Mammary microvascular endothelial cell (primary cell): ENCODE results near the gene COQ2. TPM values are rescaled to one million over a fixed set of nuclear protein-coding genes. Genes with fewer than 3 reads are reported as not detected.

Experiments
- total RNA-seq: library from RNA; depleted of rRNA; stranded (reverse); fragments of >200 nt; gene quantifications from 2 replicates; pipeline ENCODE4 v1.2.3, GENCODE V29; 2015

Gene COQ2
- total RNA-seq, result 21.7 and 28.7 TPM in 2 replicates

GRCh38 chr4:83284193-83285054, at the start of gene COQ2:
TSS of gene COQ2 (minus strand) at chr4:83284798. CDS start at chr4:83284764, 34 bp downstream.

Other genes with a start within 250 kb of the COQ2 start
- 59.6 and 63.6 TPM in 2 replicates for gene COPS4, start 249.6 kb downstream of the COQ2 start, total RNA-seq
- 1.5 and 2.1 TPM in 2 replicates for gene PLAC8, start 170.1 kb downstream of the COQ2 start, total RNA-seq
- gene HPSE, start 50.0 kb upstream of the COQ2 start, total RNA-seq, result 6.9 and 7.1 TPM in 2 replicates
- 6.3 and 7.8 TPM in 2 replicates for gene HELQ, start 171.0 kb upstream of the COQ2 start, total RNA-seq
- gene MRPS18C, start 171.3 kb upstream of the COQ2 start, total RNA-seq, result 21.3 and 25.1 TPM in 2 replicates
- 11.2 and 11.4 TPM in 2 replicates for gene ABRAXAS1, start 200.3 kb upstream of the COQ2 start, total RNA-seq